Measurements from ENCODE around the gene CDC42EP5.

Gene CDC42EP5

GRCh38 chr19:54424660-54425381 is 48.3 kb downstream of the CDC42EP5 start:
- Histone ChIP-seq H2BK12ac (ENCODE audit: low read length in 2 of 2) (no peak overlapping the region), H2BK120ac (ENCODE audit: low read depth, low read length) (no peak overlapping the region), H3K9ac (ENCODE audit: low read length) (no peak overlapping the region), H3K4me3 (ENCODE audit: insufficient read depth in 1 of 2, low read depth in 1 of 2, low read length in 2 of 2) (no peak overlapping the region), H3K79me1 (replicated peaks; ENCODE audit: low read length, poor library complexity, severe bottlenecking) (no peaks in the 10 kb centered on the region), H3K36me3 (ENCODE audit: control insufficient read depth in 1 of 2, insufficient read depth in 2 of 2, low read depth in 1 of 2, low read length in 2 of 2) (no peaks in the 10 kb centered on the region), H3K14ac (ENCODE audit: low read length in 2 of 2) (no peak overlapping the region), H3K4me2 (ENCODE audit: low read length, poor library complexity, severe bottlenecking) (no peak overlapping the region), H3K27ac (ENCODE audit: low read length, poor library complexity, severe bottlenecking) (no peak overlapping the region), H3K27me3 (ENCODE audit: control insufficient read depth in 1 of 2, insufficient read depth in 1 of 2, low read length in 2 of 2) (peaks cover 32 to 57% of the 10 kb centered on the region in 2 experiments), H3K18ac (ENCODE audit: low read depth in 1 of 2, low read length in 2 of 2) (no peak overlapping the region), H2BK5ac (ENCODE audit: low read depth, low read length, poor library complexity, severe bottlenecking) (no peak overlapping the region), H3K4ac (ENCODE audit: low read depth in 1 of 2, low read length in 2 of 2) (no peak overlapping the region), H4K91ac (ENCODE audit: low read length) (no peak overlapping the region), H2AFZ (ENCODE audit: low read depth, low read length) (no peak overlapping the region), H3K23ac (ENCODE audit: low read length in 2 of 2) (no peak overlapping the region), H2AK5ac (ENCODE audit: low read length, severe bottlenecking) (no peak overlapping the region), H3K9me3 (ENCODE audit: control insufficient read depth, low read length) (no peaks in the 10 kb centered on the region), H4K8ac (ENCODE audit: low read length) (no peak overlapping the region), H2BK15ac (ENCODE audit: low read depth, poor library complexity, severe bottlenecking) (no peak overlapping the region), H3K4me1 (ENCODE audit: control insufficient read depth, insufficient read depth, low read depth, low read length) (peaks cover 13% of the 10 kb centered on the region)
- WGBS: 88% methylated on average over 33 of the region's 36 CpGs
- no peak for DNase-seq

GRCh38 chr19:54424201-54424600 is 48.9 kb downstream of the CDC42EP5 start:
- no peaks in the 10 kb centered on the region for H3K9me3 ChIP-seq (ENCODE audit: control insufficient read depth, low read length)
- no peak for DNase-seq
- H3K27me3 ChIP-seq (ENCODE audit: control insufficient read depth in 1 of 2, insufficient read depth in 1 of 2, low read length in 2 of 2): peaks cover 32 to 57% of the 10 kb centered on the region in 2 experiments
- no peaks in the 10 kb centered on the region for H3K36me3 ChIP-seq (ENCODE audit: control insufficient read depth in 1 of 2, insufficient read depth in 2 of 2, low read depth in 1 of 2, low read length in 2 of 2)
- WGBS: 86% methylated on average over 13 of the region's 14 CpGs
- H2AK5ac ChIP-seq (ENCODE audit: low read length, severe bottlenecking): no peak overlapping the region
- no peak overlapping the region for H3K9ac ChIP-seq (ENCODE audit: low read length)
- H3K4me1 ChIP-seq (ENCODE audit: control insufficient read depth, insufficient read depth, low read depth, low read length): peaks cover 13% of the 10 kb centered on the region
- no peak overlapping the region for H2BK12ac ChIP-seq (ENCODE audit: low read length in 2 of 2)
- H3K4me2 ChIP-seq (ENCODE audit: low read length, poor library complexity, severe bottlenecking): no peak overlapping the region
- no peak overlapping the region for H3K4ac ChIP-seq (ENCODE audit: low read depth in 1 of 2, low read length in 2 of 2)
- no peak overlapping the region for H2BK120ac ChIP-seq (ENCODE audit: low read depth, low read length)
- H2BK15ac ChIP-seq (ENCODE audit: low read depth, poor library complexity, severe bottlenecking): no peak overlapping the region
- no peak overlapping the region for H3K18ac ChIP-seq (ENCODE audit: low read depth in 1 of 2, low read length in 2 of 2)
- H3K23ac ChIP-seq (ENCODE audit: low read length in 2 of 2): no peak overlapping the region
- no peak overlapping the region for H2AFZ ChIP-seq (ENCODE audit: low read depth, low read length)
- no peak overlapping the region for H4K8ac ChIP-seq (ENCODE audit: low read length)
- no peak overlapping the region for H3K14ac ChIP-seq (ENCODE audit: low read length in 2 of 2)
- no peak overlapping the region for H4K91ac ChIP-seq (ENCODE audit: low read length)
- H3K79me1 ChIP-seq (replicated peaks; ENCODE audit: low read length, poor library complexity, severe bottlenecking): no peaks in the 10 kb centered on the region
- no peak overlapping the region for H2BK5ac ChIP-seq (ENCODE audit: low read depth, low read length, poor library complexity, severe bottlenecking)
- no peak overlapping the region for H3K4me3 ChIP-seq (ENCODE audit: insufficient read depth in 1 of 2, low read depth in 1 of 2, low read length in 2 of 2)
- no peak overlapping the region for H3K27ac ChIP-seq (ENCODE audit: low read length, poor library complexity, severe bottlenecking)

GRCh38 chr19:54422136-54422535 is 51.0 kb downstream of the CDC42EP5 start:
- Histone ChIP-seq H3K27ac (ENCODE audit: low read length, poor library complexity, severe bottlenecking) (no peak overlapping the region), H3K4me1 (ENCODE audit: control insufficient read depth, insufficient read depth, low read depth, low read length) (peaks cover 13% of the 10 kb centered on the region), H2AFZ (ENCODE audit: low read depth, low read length) (no peak overlapping the region), H2BK12ac (ENCODE audit: low read length in 2 of 2) (no peak overlapping the region), H4K91ac (ENCODE audit: low read length) (no peak overlapping the region), H3K27me3 (ENCODE audit: control insufficient read depth in 1 of 2, insufficient read depth in 1 of 2, low read length in 2 of 2) (peaks cover 52 to 66% of the 10 kb centered on the region in 2 experiments), H3K4ac (ENCODE audit: low read depth in 1 of 2, low read length in 2 of 2) (no peak overlapping the region), H3K4me2 (ENCODE audit: low read length, poor library complexity, severe bottlenecking) (no peak overlapping the region), H2AK5ac (ENCODE audit: low read length, severe bottlenecking) (no peak overlapping the region), H2BK5ac (ENCODE audit: low read depth, low read length, poor library complexity, severe bottlenecking) (no peak overlapping the region), H3K9ac (ENCODE audit: low read length) (no peak overlapping the region), H3K79me1 (replicated peaks; ENCODE audit: low read length, poor library complexity, severe bottlenecking) (no peaks in the 10 kb centered on the region), H3K4me3 (ENCODE audit: insufficient read depth in 1 of 2, low read depth in 1 of 2, low read length in 2 of 2) (no peak overlapping the region), H3K36me3 (ENCODE audit: control insufficient read depth in 1 of 2, insufficient read depth in 2 of 2, low read depth in 1 of 2, low read length in 2 of 2) (peaks cover 0 to under 1% of the 10 kb centered on the region in 2 experiments), H4K8ac (ENCODE audit: low read length) (no peak overlapping the region), H3K23ac (ENCODE audit: low read length in 2 of 2) (no peak overlapping the region), H2BK15ac (ENCODE audit: low read depth, poor library complexity, severe bottlenecking) (no peak overlapping the region), H3K9me3 (ENCODE audit: control insufficient read depth, low read length) (no peaks in the 10 kb centered on the region), H3K18ac (ENCODE audit: low read depth in 1 of 2, low read length in 2 of 2) (no peak overlapping the region), H2BK120ac (ENCODE audit: low read depth, low read length) (no peak overlapping the region), H3K14ac (ENCODE audit: low read length in 2 of 2) (no peak overlapping the region)
- WGBS: 69% methylated on average over 8 of the region's 20 CpGs
- DNase-seq: no peak

- peaks cover 14% of the 10 kb centered on the region for H3K4me1 ChIP-seq (ENCODE audit: control insufficient read depth, insufficient read depth, low read depth, low read length)
- no peak overlapping the region for H3K14ac ChIP-seq (ENCODE audit: low read length in 2 of 2)
- H3K9ac ChIP-seq (ENCODE audit: low read length): no peak overlapping the region
- H2BK120ac ChIP-seq (ENCODE audit: low read depth, low read length): no peak overlapping the region
- no peak overlapping the region for H2BK15ac ChIP-seq (ENCODE audit: low read depth, poor library complexity, severe bottlenecking)
- no peak overlapping the region for H3K4me2 ChIP-seq (ENCODE audit: low read length, poor library complexity, severe bottlenecking)
- no peak overlapping the region for H2AK5ac ChIP-seq (ENCODE audit: low read length, severe bottlenecking)
- H3K36me3 ChIP-seq (ENCODE audit: control insufficient read depth in 1 of 2, insufficient read depth in 2 of 2, low read depth in 1 of 2, low read length in 2 of 2): peaks cover 0 to 6% of the 10 kb centered on the region in 2 experiments
- no peak overlapping the region for H2BK5ac ChIP-seq (ENCODE audit: low read depth, low read length, poor library complexity, severe bottlenecking)
- no peak overlapping the region for H3K4ac ChIP-seq (ENCODE audit: low read depth in 1 of 2, low read length in 2 of 2)
- H3K27ac ChIP-seq (ENCODE audit: low read length, poor library complexity, severe bottlenecking): no peak overlapping the region
- no peaks in the 10 kb centered on the region for H3K9me3 ChIP-seq (ENCODE audit: control insufficient read depth, low read length)
- H4K8ac ChIP-seq (ENCODE audit: low read length): no peak overlapping the region
- no peak overlapping the region for H4K91ac ChIP-seq (ENCODE audit: low read length)
- DNase-seq: no peak
- no peak overlapping the region for H3K18ac ChIP-seq (ENCODE audit: low read depth in 1 of 2, low read length in 2 of 2)
- 70% methylated on average over 7 of the region's 7 CpGs for WGBS
- H2AFZ ChIP-seq (ENCODE audit: low read depth, low read length): no peak overlapping the region
- H3K79me1 ChIP-seq (replicated peaks; ENCODE audit: low read length, poor library complexity, severe bottlenecking): no peaks in the 10 kb centered on the region
- no peak overlapping the region for H2BK12ac ChIP-seq (ENCODE audit: low read length in 2 of 2)
- H3K27me3 ChIP-seq (ENCODE audit: control insufficient read depth in 1 of 2, insufficient read depth in 1 of 2, low read length in 2 of 2): peaks cover 56 to 69% of the 10 kb centered on the region in 2 experiments
- H3K23ac ChIP-seq (ENCODE audit: low read length in 2 of 2): no peak overlapping the region
- no peak overlapping the region for H3K4me3 ChIP-seq (ENCODE audit: insufficient read depth in 1 of 2, low read depth in 1 of 2, low read length in 2 of 2)
Observed at GRCh38 chr19:54421521-54421920, 51.6 kb downstream of the CDC42EP5 start.

Data from mesenchymal stem cell (in vitro differentiated cells and primary cell).